HepG2 (cell line): ENCODE results near the gene EPC2. TPM values are rescaled to one million over a fixed set of nuclear protein-coding genes. Genes with fewer than 3 reads are reported as not detected.
A peak's percentile ranks its signal among the peaks of the same experiment; 100 is the strongest.

ENCODE experiments used
- BRF2 ChIP-seq: sonication (generic); formaldehyde crosslinking; IDR thresholded peaks from 2 replicates; pipeline ENCODE4 v1.8.1; 2022; ENCODE audit warnings: mild to moderate bottlenecking, missing genetic modification reagents
- ELF1 ChIP-seq: sonication (generic); formaldehyde crosslinking; IDR thresholded peaks from 2 replicates; pipeline ENCODE4 v1.4.0; 2020; ENCODE audit warnings: missing genetic modification reagents
- FOXC1 ChIP-seq: sonication (generic); formaldehyde crosslinking; IDR thresholded peaks from 2 replicates; pipeline ENCODE4 v1.8.0; 2022; ENCODE audit warnings: mild to moderate bottlenecking, missing genetic modification reagents, borderline replicate concordance
- FOXP1 ChIP-seq, 2 experiments: fragments of 450-650 bp in 1 of 2; IDR thresholded peaks; 2 replicates each; pipeline ENCODE4 v1.6.1; 2017 to 2018; ENCODE audit warnings: antibody characterized with exemption in 1 of 2
- HINFP ChIP-seq: sonication (generic); formaldehyde crosslinking; IDR thresholded peaks from 2 replicates; pipeline ENCODE4 v1.4.0; 2020; ENCODE audit warnings: low read depth, mild to moderate bottlenecking, missing genetic modification reagents
- IKZF1 ChIP-seq: fragments of 450-650 bp; IDR thresholded peaks from 2 replicates; pipeline ENCODE4 v1.7.1; 2016
- IKZF4 ChIP-seq: sonication (generic); formaldehyde crosslinking; IDR thresholded peaks from 2 replicates; pipeline ENCODE4 v1.5.1; 2020; ENCODE audit warnings: borderline replicate concordance, mild to moderate bottlenecking, low read depth, missing genetic modification reagents; ENCODE audit errors: not compliant biosample characterization
- MIER2 ChIP-seq: IDR thresholded peaks from 2 replicates; pipeline ENCODE4 v1.6.1; 2016; ENCODE audit warnings: missing biosample characterization, missing genetic modification reagents
- MLLT10 ChIP-seq: sonication (generic); formaldehyde crosslinking; IDR thresholded peaks from 2 replicates; pipeline ENCODE4 v1.4.0; 2020; ENCODE audit warnings: missing genetic modification reagents
- MZF1 ChIP-seq: sonication (generic); formaldehyde crosslinking; IDR thresholded peaks from 2 replicates; pipeline ENCODE4 v1.8.1; 2023; ENCODE audit warnings: mild to moderate bottlenecking, missing genetic modification reagents, borderline replicate concordance
- NFYC ChIP-seq: IDR thresholded peaks from 2 replicates; pipeline ENCODE4 v1.6.1; 2016; ENCODE audit warnings: missing genetic modification reagents, missing compliant biosample characterization
- PLRG1 ChIP-seq: fragments of 450-650 bp; conservative IDR thresholded peaks from 2 replicates; pipeline ENCODE4 v1.6.1; 2016
- PRMT3 ChIP-seq: sonication (generic); formaldehyde crosslinking; IDR thresholded peaks from 2 replicates; pipeline ENCODE4 v1.8.1; 2022; ENCODE audit warnings: low read depth, mild to moderate bottlenecking, moderate library complexity, missing genetic modification reagents, borderline replicate concordance
- ZBTB42 ChIP-seq: sonication (generic); formaldehyde crosslinking; IDR thresholded peaks from 2 replicates; pipeline ENCODE4 v1.5.0; 2020; ENCODE audit warnings: mild to moderate bottlenecking, missing genetic modification reagents
- ZNF142 ChIP-seq: sonication (generic); formaldehyde crosslinking; IDR thresholded peaks from 2 replicates; pipeline ENCODE4 v1.4.0; 2020; ENCODE audit warnings: missing genetic modification reagents
- ZNF260 ChIP-seq: sonication (generic); formaldehyde crosslinking; IDR thresholded peaks from 2 replicates; pipeline ENCODE4 v1.4.0; 2020; ENCODE audit warnings: missing genetic modification reagents, low read depth, mild to moderate bottlenecking, borderline replicate concordance
- ZNF549 ChIP-seq: sonication (generic); formaldehyde crosslinking; IDR thresholded peaks from 2 replicates; pipeline ENCODE4 v1.5.0; 2020; ENCODE audit warnings: missing genetic modification reagents
- ZNF598 ChIP-seq: sonication (generic); formaldehyde crosslinking; IDR thresholded peaks from 2 replicates; pipeline ENCODE4 v1.5.1; 2020; ENCODE audit warnings: mild to moderate bottlenecking, missing genetic modification reagents, borderline replicate concordance
- ZNF704 ChIP-seq: sonication (generic); formaldehyde crosslinking; IDR thresholded peaks from 2 replicates; pipeline ENCODE4 v1.8.1; 2023; ENCODE audit warnings: mild to moderate bottlenecking, inconsistent platforms, moderate library complexity, missing genetic modification reagents, borderline replicate concordance
- polyA plus RNA-seq, 8 experiments: library from polyadenylated mRNA; depleted of rRNA in 3 of 8; stranded (reverse) in 7 of 8; unstranded in 1 of 8; fragments of >200 nt; fragmentation: Illumina TruSeq in 4 of 8; extraction: Trizol in 4 of 8; gene quantifications; 2 replicates each; pipeline versions ENCODE4 v1.2.1 to v1.2.3, GENCODE V29; 2011 to 2016; ENCODE audit warnings: low read depth in 4 of 8, missing spikeins in 1 of 8, mixed read lengths in 1 of 8; ENCODE audit not compliant: insufficient read depth in 1 of 8
- total RNA-seq, 5 experiments: library from RNA; depleted of rRNA; stranded (reverse); fragments of >200 nt; fragmentation: Illumina TruSeq; extraction: Trizol; gene quantifications; 2 replicates each; pipeline ENCODE4 v1.2.3, GENCODE V29; 2016; ENCODE audit warnings: low read depth in 1 of 5

EPC2 gene
- total and polyA plus RNA-seq, 2 of the 13 experiments (the other 11 are each of a cell fraction or from before 2014, with no cell fraction given): 20.5 to 22.0 TPM

- TF ChIP-seq ZNF704 (peak; percentile 90), BRF2 (CRISPR knock-in tag) (no peak; the same call in 1 of the 2 replicates), PLRG1 (no peak), MZF1 (no peak), IKZF4 (CRISPR knock-in tag) (peak; percentile 66), ZNF598 (CRISPR knock-in tag) (peak; percentile 84; the same call in 1 of the 2 replicates), NFYC (CRISPR knock-in tag) (no peak), FOXC1 (CRISPR knock-in tag) (no peak; the same call in 1 of the 2 replicates), MLLT10 (CRISPR knock-in tag) (no peak), ZNF549 (no peak), PRMT3 (CRISPR knock-in tag) (peak; percentile 68; the same call in 1 of the 2 replicates), FOXP1 (IDR thresholded peaks at IDR 0.05) (no peak), FOXP1 (CRISPR knock-in tag; IDR thresholded peaks at IDR 0.05) (no peak), HINFP (CRISPR knock-in tag) (0 out of 2 replicates have a peak, but pooled peaks have one; percentile 58), ZNF142 (CRISPR knock-in tag) (peak; percentile 5; the same call in 1 of the 2 replicates), ELF1 (peak; percentile 21; the same call in 1 of the 2 replicates), ZNF260 (CRISPR knock-in tag) (peak; percentile 61; the same call in 1 of the 2 replicates), IKZF1 (no peak), ZBTB42 (no peak), MIER2 (CRISPR knock-in tag) (peak; percentile 87)
These were observed at the start of gene EPC2 (continued) for GRCh38 chr2:148643998-148644882.
